ENCODE results near the gene ZNF407.

The ZNF407 gene

GRCh38 chr18:75016025-75016717, 418.5 kb downstream of the ZNF407 start:
- no peaks in the 10 kb centered on the region for H4K20me1 ChIP-seq (ENCODE audit: control insufficient read depth, insufficient read depth, low read depth, low read length)
- TF ChIP-seq CTCF (IDR thresholded peaks at IDR 0.05; ENCODE audit: low read depth, low read length, poor library complexity, severe bottlenecking): no peak
- no peak for TF ChIP-seq EZH2phosphoT487 (IDR thresholded peaks at IDR 0.05; ENCODE audit: borderline replicate concordance, low read length)
- H3K36me3 ChIP-seq (ENCODE audit: control insufficient read depth, low read length): no peaks in the 10 kb centered on the region
- H3K27ac ChIP-seq (ENCODE audit: low read depth, low read length): no peak overlapping the region
- H3K4me3 ChIP-seq (ENCODE audit: low read length): peak overlapping the region; percentile 17; the same call in 1 of the 2 replicates
- H3K9me2 ChIP-seq (replicated peaks; ENCODE audit: control insufficient read depth, low read length): no peaks in the 10 kb centered on the region
- peaks cover 14% of the 10 kb centered on the region for H3K4me1 ChIP-seq (ENCODE audit: control insufficient read depth, low read length)
- no peaks in the 10 kb centered on the region for H3K9me3 ChIP-seq (ENCODE audit: control insufficient read depth, insufficient read depth, low read length)
- H3K27me3 ChIP-seq (ENCODE audit: control insufficient read depth, low read length): no peaks in the 10 kb centered on the region
- peak overlapping the region; percentile 40 for H3K4me2 ChIP-seq (ENCODE audit: low read length)
- no peaks in the 10 kb centered on the region for H3F3A ChIP-seq (ENCODE audit: control insufficient read depth, insufficient read depth)
- H3K79me2 ChIP-seq (ENCODE audit: control insufficient read depth, low read length): no peaks in the 10 kb centered on the region

- TF ChIP-seq EZH2phosphoT487 (IDR thresholded peaks at IDR 0.05; ENCODE audit: borderline replicate concordance, low read length) (no peak), CTCF (IDR thresholded peaks at IDR 0.05; ENCODE audit: low read depth, low read length, poor library complexity, severe bottlenecking) (no peak)
- H3F3A ChIP-seq (ENCODE audit: control insufficient read depth, insufficient read depth): no peaks in the 10 kb centered on the region
- H4K20me1 ChIP-seq (ENCODE audit: control insufficient read depth, insufficient read depth, low read depth, low read length): no peaks in the 10 kb centered on the region
- no peaks in the 10 kb centered on the region for H3K79me2 ChIP-seq (ENCODE audit: control insufficient read depth, low read length)
- H3K4me2 ChIP-seq (ENCODE audit: low read length): peak overlapping the region; percentile 44
- peaks cover 13% of the 10 kb centered on the region for H3K4me1 ChIP-seq (ENCODE audit: control insufficient read depth, low read length)
- H3K9me2 ChIP-seq (replicated peaks; ENCODE audit: control insufficient read depth, low read length): no peaks in the 10 kb centered on the region
- H3K4me3 ChIP-seq (ENCODE audit: low read length): peak overlapping the region; percentile 27; the same call in 1 of the 2 replicates
- H3K27me3 ChIP-seq (ENCODE audit: control insufficient read depth, low read length): no peaks in the 10 kb centered on the region
- H3K36me3 ChIP-seq (ENCODE audit: control insufficient read depth, low read length): no peaks in the 10 kb centered on the region
- H3K27ac ChIP-seq (ENCODE audit: low read depth, low read length): no peak overlapping the region
- no peaks in the 10 kb centered on the region for H3K9me3 ChIP-seq (ENCODE audit: control insufficient read depth, insufficient read depth, low read length)
Measured at GRCh38 chr18:75023473-75023872, 425.8 kb downstream of the ZNF407 start.

GRCh38 chr18:75024871-75025270, 427.2 kb downstream of the ZNF407 start:
- H3K9me3 ChIP-seq (ENCODE audit: control insufficient read depth, insufficient read depth, low read length): no peaks in the 10 kb centered on the region
- H3K4me2 ChIP-seq (ENCODE audit: low read length): no peak overlapping the region
- H3K36me3 ChIP-seq (ENCODE audit: control insufficient read depth, low read length): no peaks in the 10 kb centered on the region
- TF ChIP-seq CTCF (IDR thresholded peaks at IDR 0.05; ENCODE audit: low read depth, low read length, poor library complexity, severe bottlenecking): no peak
- TF ChIP-seq EZH2phosphoT487 (IDR thresholded peaks at IDR 0.05; ENCODE audit: borderline replicate concordance, low read length): no peak
- no peaks in the 10 kb centered on the region for H3K9me2 ChIP-seq (replicated peaks; ENCODE audit: control insufficient read depth, low read length)
- H4K20me1 ChIP-seq (ENCODE audit: control insufficient read depth, insufficient read depth, low read depth, low read length): no peaks in the 10 kb centered on the region
- peaks cover 13% of the 10 kb centered on the region for H3K4me1 ChIP-seq (ENCODE audit: control insufficient read depth, low read length)
- no peak overlapping the region for H3K4me3 ChIP-seq (ENCODE audit: low read length)
- H3K27ac ChIP-seq (ENCODE audit: low read depth, low read length): no peak overlapping the region
- no peaks in the 10 kb centered on the region for H3F3A ChIP-seq (ENCODE audit: control insufficient read depth, insufficient read depth)
- H3K27me3 ChIP-seq (ENCODE audit: control insufficient read depth, low read length): no peaks in the 10 kb centered on the region
- H3K79me2 ChIP-seq (ENCODE audit: control insufficient read depth, low read length): no peaks in the 10 kb centered on the region
